Mononuclear cell (primary cell): ENCODE results near the gene HTR2C. TPM values are rescaled to one million over a fixed set of nuclear protein-coding genes. Genes with fewer than 3 reads are reported as not detected.
"Not testable (repeated sequence)": the region's sequence is repeated elsewhere in the genome, so short reads cannot be mapped to it uniquely, and the experiment has no call there.

Experiments used
- H3K27me3 ChIP-seq: 2 replicates; pipeline ENCODE4 v1.6.0; 2011; ENCODE audit warnings: low read length, control low read depth; ENCODE audit not compliant: insufficient read depth
- H3K4me1 ChIP-seq: 2 replicates; pipeline ENCODE4 v1.5.1; 2011; ENCODE audit warnings: mild to moderate bottlenecking, low read length, control low read depth; ENCODE audit not compliant: insufficient read depth
- H3K4me3 ChIP-seq: 2 replicates; pipeline ENCODE4 v1.5.1; 2011; ENCODE audit warnings: mild to moderate bottlenecking, low read length, moderate library complexity
- H3K9me3 ChIP-seq: 2 replicates; pipeline ENCODE4 v1.5.1; 2011; ENCODE audit warnings: low read depth, mild to moderate bottlenecking, control low read depth, low read length
- total RNA-seq: library from RNA; depleted of rRNA; stranded (reverse); fragments of >200 nt; gene quantifications from one replicate; pipeline ENCODE4 v1.2.3, GENCODE V29; 2012

Gene HTR2C
- total RNA-seq, 1 donor: not detected

DNA sequence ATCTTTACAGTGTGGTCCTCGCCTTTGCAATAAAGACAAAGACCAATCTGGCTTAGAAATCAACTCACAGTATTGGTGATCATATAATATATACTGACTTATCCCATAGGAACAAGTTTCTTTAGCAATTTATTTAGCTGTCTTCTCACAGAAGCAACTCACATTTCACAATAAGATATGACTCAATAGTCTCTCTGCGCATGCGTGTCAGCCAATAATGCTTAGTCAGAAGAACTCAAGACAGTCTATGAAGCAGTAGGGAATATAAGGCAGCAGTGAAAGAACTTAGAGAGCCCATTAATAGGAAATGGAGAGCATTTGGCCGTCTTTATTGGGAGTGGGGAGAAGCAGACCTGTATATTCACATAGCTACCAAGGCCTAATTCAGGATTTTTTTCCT lies 216.8 kb downstream of the HTR2C start:
- Histone ChIP-seq H3K27me3 (no peaks in the 10 kb centered on the region), H3K4me3 (no peak overlapping the region), H3K4me1 (no peaks in the 10 kb centered on the region), H3K9me3 (no peaks in the 10 kb centered on the region)

- Histone ChIP-seq H3K4me1 (no peaks in the 10 kb centered on the region), H3K4me3 (no peak overlapping the region), H3K9me3 (no peaks in the 10 kb centered on the region), H3K27me3 (no peaks in the 10 kb centered on the region)
Measured at GRCh38 chrX:114819509-114819908, 235.6 kb downstream of the HTR2C start.

DNA sequence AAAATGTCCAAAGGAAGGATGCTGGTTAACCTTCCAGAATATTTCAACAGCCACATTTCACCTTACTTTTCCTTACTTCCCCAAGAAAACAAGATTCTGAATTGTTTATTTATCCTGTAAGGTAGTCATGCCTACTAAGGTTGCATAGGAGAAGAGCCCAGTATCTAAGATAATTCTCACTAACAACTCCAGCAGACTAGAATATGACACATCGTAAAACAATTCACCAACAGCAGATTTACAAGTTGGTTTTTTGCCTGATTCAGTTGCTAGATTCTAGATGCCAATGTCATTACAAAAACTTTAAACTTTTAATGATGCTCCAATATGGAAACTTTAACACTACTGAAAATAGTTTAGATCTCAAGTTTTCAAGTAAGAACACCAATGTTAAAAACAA lies 257.2 kb downstream of the HTR2C start:
- Histone ChIP-seq H3K9me3 (no peaks in the 10 kb centered on the region), H3K4me1 (no peaks in the 10 kb centered on the region), H3K4me3 (no peak overlapping the region), H3K27me3 (no peaks in the 10 kb centered on the region)

- Histone ChIP-seq H3K4me3 (no peak overlapping the region), H3K27me3 (no peaks in the 10 kb centered on the region), H3K9me3 (no peaks in the 10 kb centered on the region), H3K4me1 (no peaks in the 10 kb centered on the region)
Measured at GRCh38 chrX:114842181-114842580, 258.3 kb downstream of the HTR2C start.

DNA sequence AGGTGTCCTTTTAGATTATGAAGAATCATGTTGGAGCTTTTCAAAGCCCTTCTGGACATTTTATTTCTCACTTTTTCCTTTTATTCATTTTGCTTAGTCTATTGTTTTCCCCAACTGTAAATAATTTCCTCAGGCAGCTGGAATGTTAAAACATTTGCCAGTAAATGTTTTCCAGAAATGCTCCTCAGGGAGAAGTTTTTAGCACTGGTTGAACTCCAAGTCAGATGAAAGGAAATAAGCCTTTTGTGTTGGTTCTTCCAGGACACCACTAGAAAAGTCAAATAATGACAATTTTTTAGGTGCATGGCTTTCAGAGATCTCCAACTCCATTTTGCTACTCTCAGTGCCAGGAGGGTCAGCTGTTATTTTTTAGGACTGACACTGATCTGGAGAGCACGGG lies 305.6 kb downstream of the HTR2C start:
- Histone ChIP-seq H3K4me3 (no peak overlapping the region), H3K4me1 (no peaks in the 10 kb centered on the region), H3K9me3 (no peaks in the 10 kb centered on the region), H3K27me3 (no peaks in the 10 kb centered on the region)

DNA sequence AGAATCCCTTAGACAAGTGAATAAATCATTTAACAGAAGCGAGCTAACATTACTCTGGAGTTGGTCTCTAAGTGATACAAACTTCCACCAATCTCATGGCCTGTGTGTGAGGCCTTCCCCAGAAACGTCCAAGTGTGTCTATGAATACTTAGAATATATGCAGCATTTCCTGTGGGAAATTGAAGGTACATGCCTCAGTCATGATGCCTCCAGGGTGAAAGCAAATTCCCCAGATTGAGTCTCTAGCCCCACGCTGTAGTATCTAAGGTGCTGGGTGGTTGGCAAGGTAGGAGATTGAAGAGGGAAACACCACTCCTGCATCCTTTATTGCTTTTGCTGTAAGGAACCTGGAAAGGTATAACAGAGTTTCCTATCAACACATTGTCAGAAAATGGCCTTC lies 319.7 kb downstream of the HTR2C start:
- H3K4me1 ChIP-seq: no peaks in the 10 kb centered on the region

GRCh38 chrX:114905251-114905650 lies 321.4 kb downstream of the HTR2C start:
- no peaks in the 10 kb centered on the region for H3K4me1 ChIP-seq
- no peaks in the 10 kb centered on the region for H3K9me3 ChIP-seq
- H3K27me3 ChIP-seq: no peaks in the 10 kb centered on the region
- H3K4me3 ChIP-seq: no peak overlapping the region

More for the DNA sequence above, 319.7 kb downstream of the HTR2C start:
- Histone ChIP-seq H3K9me3 (no peaks in the 10 kb centered on the region), H3K4me3 (no peak overlapping the region), H3K27me3 (no peaks in the 10 kb centered on the region)

DNA sequence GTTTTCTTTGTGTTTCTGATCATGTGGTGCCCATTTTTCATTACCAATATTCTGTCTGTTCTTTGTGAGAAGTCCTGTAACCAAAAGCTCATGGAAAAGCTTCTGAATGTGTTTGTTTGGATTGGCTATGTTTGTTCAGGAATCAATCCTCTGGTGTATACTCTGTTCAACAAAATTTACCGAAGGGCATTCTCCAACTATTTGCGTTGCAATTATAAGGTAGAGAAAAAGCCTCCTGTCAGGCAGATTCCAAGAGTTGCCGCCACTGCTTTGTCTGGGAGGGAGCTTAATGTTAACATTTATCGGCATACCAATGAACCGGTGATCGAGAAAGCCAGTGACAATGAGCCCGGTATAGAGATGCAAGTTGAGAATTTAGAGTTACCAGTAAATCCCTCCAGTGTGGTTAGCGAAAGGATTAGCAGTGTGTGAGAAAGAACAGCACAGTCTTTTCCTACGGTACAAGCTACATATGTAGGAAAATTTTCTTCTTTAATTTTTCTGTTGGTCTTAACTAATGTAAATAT lies 323.2 kb downstream of the HTR2C start:
- no peaks in the 10 kb centered on the region for H3K27me3 ChIP-seq
- no peaks in the 10 kb centered on the region for H3K9me3 ChIP-seq
- H3K4me3 ChIP-seq: no peak overlapping the region
- H3K4me1 ChIP-seq: no peaks in the 10 kb centered on the region

GRCh38 chrX:114924423-114924822 lies 340.5 kb downstream of the HTR2C start:
- no peaks in the 10 kb centered on the region for H3K4me1 ChIP-seq
- no peaks in the 10 kb centered on the region for H3K27me3 ChIP-seq

GRCh38 chrX:114924856-114925255 lies 341.0 kb downstream of the HTR2C start:
- Histone ChIP-seq H3K4me3 (no peak overlapping the region), H3K27me3 (no peaks in the 10 kb centered on the region), H3K9me3 (no peaks in the 10 kb centered on the region), H3K4me1 (no peaks in the 10 kb centered on the region)

More at GRCh38 chrX:114924423-114924822, 340.5 kb downstream of the HTR2C start:
- Histone ChIP-seq H3K9me3 (no peaks in the 10 kb centered on the region), H3K4me3 (no peak overlapping the region)

DNA sequence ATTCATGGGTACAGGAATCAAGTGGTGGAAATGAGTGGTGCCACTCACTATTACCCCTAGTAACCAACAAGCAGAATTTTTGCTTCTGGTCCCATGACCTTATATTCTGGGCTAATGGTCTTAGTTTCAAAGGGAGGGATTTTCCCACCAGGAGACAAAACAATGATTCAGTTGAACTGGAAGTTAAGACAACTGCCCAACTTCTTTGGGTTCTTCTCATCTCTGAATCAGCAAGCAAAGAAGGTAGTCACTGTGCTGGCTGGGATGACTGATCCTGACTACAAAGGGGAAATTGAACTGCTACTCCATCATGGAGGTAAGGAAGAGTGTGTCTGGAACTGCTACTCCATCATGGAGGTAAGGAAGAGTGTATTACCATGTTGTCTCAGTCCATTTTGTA lies 346.3 kb downstream of the HTR2C start:
- H3K27me3 ChIP-seq: no peaks in the 10 kb centered on the region
- H3K4me3 ChIP-seq: no peak overlapping the region
- H3K9me3 ChIP-seq: no peaks in the 10 kb centered on the region
- no peaks in the 10 kb centered on the region for H3K4me1 ChIP-seq

DNA sequence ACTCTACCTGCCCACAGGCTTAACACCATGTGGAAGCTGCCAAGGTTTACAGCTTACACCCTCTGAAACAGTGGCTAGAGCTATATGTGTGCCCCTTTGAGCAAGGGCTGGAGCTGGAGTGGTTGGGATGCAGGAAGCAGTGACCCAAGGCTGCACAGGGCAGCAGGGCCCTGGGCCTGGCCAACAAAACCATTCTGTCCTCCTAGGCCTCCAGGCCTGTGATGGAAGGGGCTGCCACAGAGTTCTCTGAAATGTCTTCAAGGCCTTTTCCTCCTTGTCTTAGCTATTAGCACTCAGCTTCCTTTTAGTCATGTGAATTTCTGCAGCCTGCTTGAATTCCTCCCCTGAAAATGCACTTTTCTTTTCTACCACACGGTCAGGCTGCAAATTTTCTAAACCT lies 348.7 kb downstream of the HTR2C start:
- no peak overlapping the region for H3K4me3 ChIP-seq
- no peaks in the 10 kb centered on the region for H3K9me3 ChIP-seq
- H3K27me3 ChIP-seq: no peaks in the 10 kb centered on the region
- H3K4me1 ChIP-seq: no peaks in the 10 kb centered on the region

- not testable (repeated sequence) for H3K27me3 ChIP-seq, H3K4me1 ChIP-seq, H3K4me3 ChIP-seq, H3K9me3 ChIP-seq
Measured at GRCh38 chrX:114933291-114933690, 349.4 kb downstream of the HTR2C start.

DNA sequence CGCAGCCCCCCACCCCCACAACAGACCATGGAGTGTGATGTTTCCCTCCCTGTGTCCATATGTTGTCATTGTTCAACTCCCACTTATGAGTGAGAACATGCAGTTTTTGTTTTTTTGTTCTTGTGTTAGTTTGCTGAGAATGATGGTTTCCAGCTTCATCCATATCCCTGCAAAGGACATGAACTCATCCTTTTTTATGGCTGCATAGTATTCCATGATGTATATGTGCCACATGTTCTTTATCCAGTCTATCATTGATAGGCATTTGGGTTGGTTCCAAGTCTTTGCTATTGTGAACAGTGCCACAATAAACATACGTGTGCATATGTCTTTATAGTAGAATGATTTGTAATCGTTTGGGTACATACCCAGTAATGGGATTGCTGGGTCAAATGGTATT lies 353.2 kb downstream of the HTR2C start:
- not testable (repeated sequence) for H3K9me3 ChIP-seq, H3K4me1 ChIP-seq, H3K4me3 ChIP-seq, H3K27me3 ChIP-seq

- Histone ChIP-seq H3K4me3 (no peak overlapping the region), H3K9me3 (no peaks in the 10 kb centered on the region), H3K27me3 (no peaks in the 10 kb centered on the region), H3K4me1 (no peaks in the 10 kb centered on the region)
Measured at GRCh38 chrX:114952696-114953095, 368.8 kb downstream of the HTR2C start.
